Thoracic aorta (tissue), 2 donors: ENCODE data around the gene REPS2. TPM values are rescaled to one million over a fixed set of nuclear protein-coding genes. Genes with fewer than 3 reads are reported as not detected.
A peak's percentile ranks its signal among the peaks of the same experiment; 100 is the strongest.

Experiments used
- ATAC-seq: fragments of 150-250 bp; one replicate; pipeline ENCODE4 v1.8.0; 2017; ENCODE audit warnings: low read depth; ENCODE audit not compliant: insufficient number of reproducible peaks, low FRiP score
- DNase-seq: peaks from one replicate; pipeline ENCODE4 v3.0.0-alpha.2; 2020; ENCODE audit warnings: low spot score
- H3K27ac ChIP-seq, 2 donors: fragments of 200-600 bp; sonication (generic); 1 replicate in 1 of 2; 2 replicates in 1 of 2; pipeline ENCODE4 v1.5.1; 2016; ENCODE audit warnings: mild to moderate bottlenecking in 2 of 2, moderate library complexity in 2 of 2
- H3K27me3 ChIP-seq: fragments of 200-600 bp; sonication (generic); replicated peaks from 2 replicates; pipeline ENCODE4 v1.6.0; 2016; ENCODE audit warnings: mild to moderate bottlenecking; ENCODE audit not compliant: insufficient read depth
- H3K36me3 ChIP-seq: fragments of 200-600 bp; sonication (generic); one replicate; pipeline ENCODE4 v1.5.1; 2016
- H3K4me1 ChIP-seq, 2 donors: fragments of 200-600 bp; sonication (generic); 1 replicate in 1 of 2; 2 replicates in 1 of 2; pipeline versions ENCODE4 v1.5.1 to v1.6.0; 2016; ENCODE audit warnings: low read depth in 2 of 2, mild to moderate bottlenecking in 1 of 2; ENCODE audit not compliant: control insufficient read depth in 1 of 2
- H3K4me3 ChIP-seq: fragments of 200-600 bp; sonication (generic); 2 replicates; pipeline ENCODE4 v1.5.1; 2016; ENCODE audit warnings: mild to moderate bottlenecking
- H3K9me3 ChIP-seq: fragments of 200-600 bp; sonication (generic); 2 replicates; pipeline ENCODE4 v1.5.1; 2016
- total RNA-seq, 2 donors: library from RNA; depleted of rRNA; stranded (reverse); fragments of >200 nt; gene quantifications; one replicate each; pipeline versions ENCODE4 v1.1.0 to v1.2.3, GENCODE V29; 2016
- TF ChIP-seq, protein P1 (sequence below): fragments of 200-600 bp; sonication (generic); IDR thresholded peaks from one replicate; pipeline ENCODE4 v1.5.1; 2019; ENCODE audit warnings: antibody characterized with exemption

The REPS2 gene
- total RNA-seq, 2 donors from 2014 or later: 4.9 to 22.9 TPM

DNA sequence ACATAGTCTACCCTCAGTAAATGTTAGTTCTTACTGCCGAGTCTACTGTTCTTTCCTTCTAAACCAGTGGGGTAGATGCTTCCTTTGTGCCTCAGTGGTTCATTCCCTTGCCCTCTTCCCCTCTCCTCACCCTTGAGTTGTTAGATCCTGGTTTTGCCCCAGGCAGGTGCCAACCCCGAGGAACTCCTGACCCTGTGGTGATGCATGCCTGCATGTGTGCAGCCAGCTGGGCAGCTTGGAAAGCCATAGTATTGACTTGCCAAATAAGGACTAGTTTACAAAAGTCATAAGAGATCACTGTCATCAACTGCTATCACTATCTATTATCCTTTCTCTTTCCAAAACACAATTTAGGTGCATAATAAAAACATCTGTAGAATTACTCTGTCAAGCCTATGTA is 50.9 kb downstream of the REPS2 start:
- Histone ChIP-seq H3K27ac (no peak overlapping the region), H3K4me3 (no peak overlapping the region), H3K4me1 (no peaks in the 10 kb centered on the region), H3K27me3 (no peaks in the 10 kb centered on the region), H3K36me3 (no peaks in the 10 kb centered on the region), H3K9me3 (no peaks in the 10 kb centered on the region)
- DNase-seq: no peak
- TF ChIP-seq, protein P1, sequence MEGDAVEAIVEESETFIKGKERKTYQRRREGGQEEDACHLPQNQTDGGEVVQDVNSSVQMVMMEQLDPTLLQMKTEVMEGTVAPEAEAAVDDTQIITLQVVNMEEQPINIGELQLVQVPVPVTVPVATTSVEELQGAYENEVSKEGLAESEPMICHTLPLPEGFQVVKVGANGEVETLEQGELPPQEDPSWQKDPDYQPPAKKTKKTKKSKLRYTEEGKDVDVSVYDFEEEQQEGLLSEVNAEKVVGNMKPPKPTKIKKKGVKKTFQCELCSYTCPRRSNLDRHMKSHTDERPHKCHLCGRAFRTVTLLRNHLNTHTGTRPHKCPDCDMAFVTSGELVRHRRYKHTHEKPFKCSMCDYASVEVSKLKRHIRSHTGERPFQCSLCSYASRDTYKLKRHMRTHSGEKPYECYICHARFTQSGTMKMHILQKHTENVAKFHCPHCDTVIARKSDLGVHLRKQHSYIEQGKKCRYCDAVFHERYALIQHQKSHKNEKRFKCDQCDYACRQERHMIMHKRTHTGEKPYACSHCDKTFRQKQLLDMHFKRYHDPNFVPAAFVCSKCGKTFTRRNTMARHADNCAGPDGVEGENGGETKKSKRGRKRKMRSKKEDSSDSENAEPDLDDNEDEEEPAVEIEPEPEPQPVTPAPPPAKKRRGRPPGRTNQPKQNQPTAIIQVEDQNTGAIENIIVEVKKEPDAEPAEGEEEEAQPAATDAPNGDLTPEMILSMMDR: no peak
- no peak for ATAC-seq

DNA sequence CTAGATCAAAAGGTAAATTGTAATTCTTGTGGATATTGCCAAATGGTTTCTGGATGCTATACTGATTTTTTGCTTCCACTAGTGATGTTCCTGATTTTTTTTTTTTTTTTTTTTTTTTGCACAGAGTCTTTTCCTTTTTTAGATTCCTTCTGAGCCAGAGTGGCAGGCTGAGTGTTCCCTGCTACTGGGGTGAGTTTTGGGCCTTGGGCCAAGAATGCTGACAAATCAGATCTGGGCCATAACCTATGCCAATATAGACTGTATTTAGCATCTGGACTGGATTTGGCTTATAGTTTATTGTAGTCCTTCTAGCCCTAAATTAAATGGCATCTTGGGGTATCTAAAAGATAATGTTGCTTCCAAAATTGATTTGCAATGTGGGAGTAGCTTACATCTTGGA is 52.8 kb downstream of the REPS2 start:
- DNase-seq: no peak
- no peaks in the 10 kb centered on the region for H3K4me1 ChIP-seq
- no peaks in the 10 kb centered on the region for H3K27me3 ChIP-seq
- no peak for ATAC-seq
- no peaks in the 10 kb centered on the region for H3K9me3 ChIP-seq
- no peak overlapping the region for H3K4me3 ChIP-seq
- no peaks in the 10 kb centered on the region for H3K36me3 ChIP-seq
- H3K27ac ChIP-seq: no peak overlapping the region
- TF ChIP-seq, protein P1: no peak

DNA sequence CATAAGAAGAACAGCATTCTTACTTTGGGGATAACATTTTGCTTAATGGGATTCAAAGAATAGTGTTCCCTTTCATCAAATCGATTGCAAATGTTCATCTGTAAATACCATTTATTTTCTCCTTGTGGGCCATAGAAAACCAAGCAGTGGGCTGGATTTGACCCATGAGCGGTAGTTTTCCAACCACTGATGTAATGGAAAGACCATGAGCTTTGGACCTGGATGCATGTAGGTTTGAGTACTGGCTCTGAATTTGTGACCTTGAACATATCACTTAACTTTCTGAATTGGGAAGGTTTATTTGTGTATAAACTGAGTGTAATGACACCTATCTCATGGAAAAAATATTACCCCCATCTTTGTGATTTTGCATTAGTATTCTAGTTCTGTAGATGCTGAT is 54.3 kb downstream of the REPS2 start:
- no peaks in the 10 kb centered on the region for H3K36me3 ChIP-seq
- H3K9me3 ChIP-seq: no peaks in the 10 kb centered on the region
- H3K4me1 ChIP-seq: no peaks in the 10 kb centered on the region
- no peak overlapping the region for H3K4me3 ChIP-seq
- ATAC-seq (no peak), DNase-seq (no peak)
- H3K27ac ChIP-seq: no peak overlapping the region
- no peaks in the 10 kb centered on the region for H3K27me3 ChIP-seq
- TF ChIP-seq, protein P1: no peak

DNA sequence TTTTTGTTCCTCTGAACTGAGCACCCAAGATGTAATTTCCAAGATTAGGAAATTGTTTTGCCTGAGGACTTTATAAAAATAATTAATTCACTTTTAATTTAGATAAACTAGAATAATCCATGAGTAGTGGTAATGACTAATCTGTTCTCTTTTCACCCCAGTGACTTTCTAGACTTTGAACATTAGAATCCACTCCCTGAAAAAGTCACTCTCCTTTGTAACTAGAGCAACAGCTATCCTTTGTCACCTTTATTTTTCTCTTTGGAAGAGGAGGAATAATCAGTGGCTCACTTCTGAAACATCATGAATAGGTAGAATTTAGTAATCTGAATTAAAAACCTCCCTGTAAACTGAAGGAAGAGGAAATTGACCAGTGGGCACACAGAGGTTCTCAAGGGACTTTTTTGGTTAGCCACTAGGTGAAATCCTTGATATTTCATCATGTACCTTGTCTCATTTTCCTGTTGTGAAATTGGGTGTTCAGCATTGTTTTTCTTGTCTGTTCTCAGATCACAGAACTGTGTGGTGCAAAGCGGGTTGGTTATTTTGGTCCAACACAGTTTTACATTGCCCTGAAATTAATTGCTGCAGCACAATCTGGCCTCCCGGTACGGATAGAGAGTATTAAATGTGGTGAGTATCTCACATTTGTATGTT is 59.4 kb downstream of the REPS2 start:
- Histone ChIP-seq H3K27ac (no peak overlapping the region), H3K4me3 (no peak overlapping the region), H3K4me1 (no peaks in the 10 kb centered on the region), H3K27me3 (no peaks in the 10 kb centered on the region), H3K36me3 (no peaks in the 10 kb centered on the region), H3K9me3 (no peaks in the 10 kb centered on the region)
- ATAC-seq (no peak), DNase-seq (no peak)
- TF ChIP-seq, protein P1: no peak

DNA sequence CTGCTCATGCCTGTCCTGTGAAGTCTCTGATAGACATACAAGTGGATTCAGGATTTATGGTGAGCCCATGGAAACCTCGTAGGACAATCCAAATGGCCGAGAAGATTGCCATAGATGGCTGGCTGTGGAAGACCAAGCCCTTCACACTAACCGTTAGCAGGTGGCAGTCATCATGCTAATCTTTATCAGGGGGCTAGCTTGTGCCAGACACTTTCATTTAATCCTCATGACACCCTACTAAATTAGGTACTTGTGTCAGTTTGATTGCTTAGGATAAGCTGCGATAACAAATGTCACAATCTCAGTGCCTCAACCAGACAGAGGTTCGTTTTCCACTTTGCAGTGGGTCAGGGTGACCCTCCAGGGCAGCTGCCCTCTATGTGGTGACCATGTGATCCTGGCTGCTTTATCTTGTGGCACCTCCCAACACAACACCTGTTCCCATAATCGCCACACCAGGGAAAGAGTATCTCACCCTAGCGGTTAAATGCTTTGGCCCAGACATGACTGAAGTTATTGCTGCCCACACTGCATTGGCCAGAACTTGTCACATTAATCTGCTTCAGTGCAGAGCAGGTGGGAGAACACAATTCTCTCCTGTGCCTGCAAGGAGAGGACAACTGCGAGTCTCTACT is 60.8 kb downstream of the REPS2 start:
- Histone ChIP-seq H3K4me1 (no peaks in the 10 kb centered on the region), H3K36me3 (no peaks in the 10 kb centered on the region), H3K4me3 (no peak overlapping the region), H3K27ac (no peak overlapping the region), H3K9me3 (no peaks in the 10 kb centered on the region), H3K27me3 (no peaks in the 10 kb centered on the region)
- ATAC-seq (no peak), DNase-seq (no peak)
- TF ChIP-seq, protein P1: peak; percentile 25
